ENCODE data around the gene HOXB1.
A peak's percentile ranks its signal among the peaks of the same experiment; 100 is the strongest.
"Not testable (repeated sequence)": the region's sequence is repeated elsewhere in the genome, so short reads cannot be mapped to it uniquely, and the experiment has no call there.

The HOXB1 gene

DNA sequence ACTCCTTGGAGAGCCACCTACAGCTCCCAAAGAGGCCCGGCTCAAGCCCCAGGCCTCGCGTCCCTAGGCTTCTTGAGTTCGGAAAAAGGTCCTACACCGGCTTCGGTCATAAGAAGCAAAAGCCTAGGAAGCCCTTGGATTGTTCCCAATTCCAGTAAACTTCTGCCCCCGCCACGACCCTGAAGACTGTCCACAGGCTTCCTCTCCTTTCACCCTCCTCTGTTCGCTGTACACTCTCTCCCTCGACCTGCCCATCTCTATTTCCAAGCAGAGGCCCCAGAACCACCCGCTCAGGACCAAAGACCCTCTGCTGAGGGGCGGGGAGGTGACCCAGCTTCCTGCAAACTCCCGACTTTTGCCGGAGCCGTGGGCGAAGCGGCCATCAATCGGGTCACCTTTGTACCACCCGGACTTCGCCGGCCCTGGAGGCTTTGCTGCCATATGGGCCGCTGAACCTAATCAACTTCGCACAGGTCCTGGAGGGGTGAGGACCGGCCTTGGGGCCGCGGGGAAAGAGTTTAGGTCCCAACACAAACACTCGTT is 11.4 kb upstream of the HOXB1 start:
- DNase-seq, result no peak

DNA sequence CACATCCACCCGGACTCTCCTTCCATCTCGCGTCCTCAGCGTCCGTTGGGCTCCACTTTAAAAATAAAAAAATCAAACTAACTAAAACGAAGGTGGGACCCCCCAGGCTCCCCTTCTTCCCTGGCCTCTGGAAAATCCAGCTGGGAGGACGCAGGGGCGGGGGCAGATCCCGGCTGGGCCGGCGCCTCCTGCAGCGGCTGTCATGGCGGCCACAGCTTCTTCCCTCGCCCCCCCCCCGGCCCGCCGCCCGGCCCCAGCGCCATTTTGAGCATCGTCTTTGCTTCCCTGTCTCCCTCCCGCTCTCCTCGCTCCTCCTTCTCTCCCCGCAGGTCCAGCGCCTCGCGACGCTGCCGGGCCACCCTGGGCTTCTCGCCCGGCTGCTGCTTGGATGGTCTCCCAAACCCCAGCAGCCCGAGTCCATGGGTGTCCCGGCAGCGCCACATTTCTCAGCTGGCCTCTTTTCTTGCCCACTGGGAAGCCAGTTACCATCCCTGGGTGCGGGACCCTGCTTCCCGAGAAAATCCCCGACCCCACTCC is 10.8 kb upstream of the HOXB1 start:
- no peak for DNase-seq

DNA sequence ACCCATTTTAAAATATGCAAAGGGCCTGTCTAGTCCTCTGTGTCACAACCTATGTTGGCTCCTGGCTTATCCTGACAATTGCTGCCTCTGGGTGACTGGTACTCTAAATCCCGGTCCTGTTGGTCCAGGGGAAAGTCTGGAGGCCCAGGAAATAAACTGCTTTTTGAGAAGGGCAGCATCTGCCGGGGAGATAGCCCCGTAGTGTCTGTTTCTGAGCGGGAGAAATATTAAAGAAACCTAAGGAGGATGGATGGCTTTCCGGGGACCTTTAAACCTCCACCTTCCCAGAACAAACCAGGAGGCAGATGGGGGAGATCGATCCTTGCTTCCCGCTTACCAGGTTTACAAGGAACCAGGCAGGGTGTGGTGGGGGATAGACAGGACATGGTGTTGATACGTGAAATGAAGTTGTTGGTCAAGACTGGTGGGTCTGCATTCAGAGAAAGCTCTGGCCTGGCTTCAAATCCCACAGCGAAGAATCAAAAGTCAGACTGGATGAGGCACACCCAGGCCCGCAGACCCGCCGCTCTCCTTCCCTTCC is 10.3 kb upstream of the HOXB1 start:
- no peak for DNase-seq

DNA sequence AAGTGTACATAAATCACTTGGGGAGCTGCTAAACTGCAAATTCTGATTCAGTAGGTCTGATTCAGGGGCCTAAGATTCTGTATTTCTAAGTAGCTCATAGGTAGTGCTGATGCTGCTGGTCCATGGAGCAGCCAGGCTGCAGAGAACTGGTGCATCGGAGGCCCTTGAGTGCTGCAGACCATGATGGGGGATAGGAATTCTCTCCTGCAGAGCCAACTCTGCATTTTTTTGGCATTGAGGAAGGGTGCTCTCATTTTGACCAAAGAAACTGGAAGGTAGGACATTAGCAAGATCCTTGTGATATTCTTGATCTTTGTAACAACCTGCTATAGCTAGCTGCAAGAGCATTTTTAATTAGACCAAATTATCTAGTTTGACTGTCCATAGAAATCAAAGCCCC is 9.4 kb upstream of the HOXB1 start:
- DNase-seq, result no peak

DNA sequence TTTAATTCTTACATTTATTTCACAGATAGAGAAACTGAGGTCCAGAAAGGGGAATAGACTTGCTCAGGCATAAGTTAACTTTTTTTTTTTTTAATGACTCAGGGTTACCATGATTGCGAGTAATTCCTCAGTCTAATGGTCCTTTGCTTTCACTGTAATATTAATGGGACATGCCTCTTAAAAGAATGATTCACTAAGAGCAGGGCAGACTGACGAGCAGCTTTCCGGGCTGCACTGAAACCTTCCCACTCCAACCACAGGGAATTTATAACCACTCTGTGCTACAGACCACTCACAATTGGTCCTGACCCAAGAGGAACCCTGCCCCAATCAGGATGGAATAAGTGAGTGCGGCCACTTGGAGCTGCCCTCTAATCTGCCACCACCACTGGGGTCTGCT is 8.4 kb upstream of the HOXB1 start:
- no peak for DNase-seq

DNA sequence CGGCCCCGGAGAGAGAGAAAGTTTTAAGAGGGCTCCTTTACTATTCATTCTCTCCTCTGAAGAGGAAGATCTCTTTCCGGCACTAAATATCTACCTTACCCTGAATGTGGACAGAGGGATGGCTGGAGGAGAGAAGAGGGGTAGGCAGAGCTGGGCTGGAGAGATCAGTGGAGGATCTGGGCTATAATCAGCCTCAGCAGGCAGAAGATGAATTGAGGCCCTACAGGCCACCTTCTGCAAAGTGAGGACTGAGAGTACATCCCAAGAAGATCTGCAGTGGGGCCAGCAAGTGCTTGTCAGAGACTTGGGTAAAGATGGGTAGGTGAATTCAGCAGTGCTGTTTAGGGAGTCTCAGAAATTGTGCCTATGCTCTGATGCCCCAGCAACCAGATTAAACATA is 6.5 kb upstream of the HOXB1 start:
- no peak for DNase-seq

DNA sequence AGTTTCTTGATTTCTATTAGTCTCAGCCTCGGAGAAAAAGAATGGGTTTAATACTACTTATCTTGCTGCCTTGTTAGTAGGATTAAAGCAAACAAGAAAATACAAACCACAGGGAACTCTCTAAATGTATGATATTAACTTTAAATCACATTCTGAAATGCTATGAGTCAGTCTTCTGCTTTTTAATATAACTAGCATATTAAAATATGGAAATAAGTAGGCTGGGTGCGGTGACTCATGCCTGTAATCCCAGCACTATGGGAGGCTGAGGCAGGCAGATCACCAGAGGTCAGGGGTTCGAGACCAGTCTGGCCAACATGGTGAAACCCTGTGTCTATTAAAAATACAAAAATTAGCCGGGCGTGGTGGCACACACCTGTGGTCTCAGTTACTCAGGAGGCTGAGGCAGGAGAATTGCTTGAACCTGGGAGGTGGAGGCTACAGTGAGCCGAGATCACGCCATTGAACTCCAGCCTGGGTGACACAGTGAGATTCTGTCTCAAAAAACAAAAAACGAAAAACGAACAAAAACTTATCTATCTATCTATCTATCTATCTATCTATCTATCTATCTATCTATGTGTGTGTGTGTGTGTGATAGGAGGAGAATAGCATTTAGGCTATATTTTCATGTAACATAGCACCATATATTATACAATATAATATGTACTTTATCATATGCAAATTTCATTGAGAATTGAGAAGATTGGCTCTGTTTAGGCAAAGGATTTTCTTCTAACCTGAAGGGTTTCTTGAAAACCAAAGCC is 5.2 kb upstream of the HOXB1 start:
- DNase-seq, result not testable (repeated sequence)

DNA sequence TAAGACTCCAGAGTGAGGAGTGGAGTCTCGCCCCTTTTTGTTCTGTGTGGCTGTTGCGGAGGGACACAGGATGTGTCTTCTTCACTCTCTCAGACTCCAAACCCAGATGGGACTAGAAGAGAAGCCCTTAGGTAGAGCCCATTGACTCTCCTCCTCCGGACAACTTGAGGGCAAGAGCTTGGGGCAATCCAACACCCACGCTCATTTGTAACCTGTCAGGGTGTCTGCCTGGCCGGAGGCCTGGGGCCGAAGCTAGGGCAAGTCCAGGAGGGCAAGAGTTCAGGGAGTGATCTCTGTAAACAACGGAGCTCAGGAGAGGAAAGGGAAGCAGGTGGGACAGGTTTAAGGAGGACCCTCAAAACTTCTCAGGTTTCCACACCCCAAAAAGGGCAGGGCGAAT is 1.4 kb upstream of the HOXB1 start:
- DNase-seq, result no peak

DNA sequence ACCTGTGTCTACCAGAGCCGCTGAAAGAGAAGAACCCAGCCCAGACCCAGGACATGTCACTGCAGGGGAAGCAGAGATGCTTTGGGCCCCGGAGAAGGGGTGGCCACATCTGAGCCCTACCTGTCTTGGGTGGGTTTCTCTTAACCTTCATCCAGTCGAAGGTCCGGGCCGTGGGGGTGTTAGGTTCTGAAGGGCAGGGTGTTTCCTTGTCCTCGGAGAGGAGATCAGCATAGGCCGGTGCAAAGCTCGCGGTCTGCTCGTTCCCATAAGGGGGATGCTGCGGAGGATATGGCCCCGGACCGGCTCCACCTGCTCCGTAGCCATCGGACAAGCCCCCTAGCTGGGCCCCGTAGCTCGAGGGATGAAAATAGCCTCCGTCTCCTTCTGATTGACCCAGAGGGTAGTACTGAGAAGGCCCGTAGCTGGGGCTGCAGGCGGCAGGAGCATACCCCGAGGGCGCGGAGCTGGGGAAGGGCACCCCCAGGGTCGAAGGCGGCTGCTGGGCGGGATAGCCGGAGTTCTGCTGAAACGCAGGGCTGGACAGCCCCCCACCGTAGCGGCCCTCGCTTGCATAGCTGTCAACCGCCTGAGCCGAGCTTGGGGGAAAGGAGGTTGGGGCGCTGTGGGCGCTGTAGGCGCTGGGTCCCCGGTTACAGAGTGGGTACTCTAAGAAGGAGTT is 464 bp downstream of the HOXB1 start:
- no peak for DNase-seq

DNA sequence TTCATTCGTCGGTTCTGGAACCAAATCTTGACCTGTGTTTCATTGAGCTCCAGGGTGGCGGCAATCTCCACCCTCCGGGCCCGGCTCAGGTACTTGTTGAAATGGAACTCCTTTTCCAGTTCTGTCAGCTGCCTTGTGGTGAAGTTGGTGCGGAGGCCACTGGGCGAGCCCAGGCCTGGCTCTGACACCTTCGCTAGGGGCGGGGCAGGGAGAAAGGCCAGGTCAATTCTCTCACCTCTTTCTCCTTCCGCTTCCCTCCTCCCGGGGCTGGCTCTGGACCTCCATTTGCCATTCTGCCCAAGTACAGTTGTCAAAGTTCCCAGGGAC is 1.2 kb downstream of the HOXB1 start:
- DNase-seq, result no peak

DNA sequence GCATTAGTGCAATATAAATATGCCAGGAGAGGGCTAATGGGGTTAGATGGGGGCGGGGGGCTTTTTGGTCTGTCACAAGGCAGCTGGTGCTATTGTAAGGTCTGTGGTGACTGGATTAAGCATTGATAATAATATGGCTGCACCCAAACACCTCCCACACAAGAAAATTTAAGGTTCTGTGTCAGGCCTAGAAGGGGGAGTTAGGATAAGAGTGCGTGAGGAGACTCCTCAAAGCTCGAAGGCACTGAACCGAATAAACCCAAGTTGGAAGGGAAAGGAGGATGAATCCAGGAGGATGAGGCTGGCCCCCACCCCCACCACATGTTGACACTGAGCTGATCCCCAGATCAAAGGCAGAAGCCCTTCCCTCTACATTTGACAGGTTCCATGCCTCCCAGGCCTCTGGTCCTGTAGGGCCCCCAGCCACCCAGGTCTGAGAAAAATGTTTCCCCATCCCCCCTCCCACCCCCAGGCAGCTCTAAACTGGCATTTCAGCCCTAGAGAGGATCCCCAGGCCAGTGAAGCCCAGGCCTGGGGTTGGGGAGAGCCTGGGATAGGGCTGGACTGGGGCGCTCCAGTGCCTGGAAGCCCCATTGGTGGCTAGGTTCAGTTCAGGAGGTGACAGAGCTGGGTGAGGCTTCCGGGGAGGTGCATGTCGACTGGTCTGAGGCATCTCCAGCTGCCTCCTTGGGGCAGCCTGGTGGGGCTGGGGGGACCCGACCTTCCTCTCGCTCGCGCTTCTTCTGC is 1.7 kb downstream of the HOXB1 start:
- no peak for DNase-seq

DNA sequence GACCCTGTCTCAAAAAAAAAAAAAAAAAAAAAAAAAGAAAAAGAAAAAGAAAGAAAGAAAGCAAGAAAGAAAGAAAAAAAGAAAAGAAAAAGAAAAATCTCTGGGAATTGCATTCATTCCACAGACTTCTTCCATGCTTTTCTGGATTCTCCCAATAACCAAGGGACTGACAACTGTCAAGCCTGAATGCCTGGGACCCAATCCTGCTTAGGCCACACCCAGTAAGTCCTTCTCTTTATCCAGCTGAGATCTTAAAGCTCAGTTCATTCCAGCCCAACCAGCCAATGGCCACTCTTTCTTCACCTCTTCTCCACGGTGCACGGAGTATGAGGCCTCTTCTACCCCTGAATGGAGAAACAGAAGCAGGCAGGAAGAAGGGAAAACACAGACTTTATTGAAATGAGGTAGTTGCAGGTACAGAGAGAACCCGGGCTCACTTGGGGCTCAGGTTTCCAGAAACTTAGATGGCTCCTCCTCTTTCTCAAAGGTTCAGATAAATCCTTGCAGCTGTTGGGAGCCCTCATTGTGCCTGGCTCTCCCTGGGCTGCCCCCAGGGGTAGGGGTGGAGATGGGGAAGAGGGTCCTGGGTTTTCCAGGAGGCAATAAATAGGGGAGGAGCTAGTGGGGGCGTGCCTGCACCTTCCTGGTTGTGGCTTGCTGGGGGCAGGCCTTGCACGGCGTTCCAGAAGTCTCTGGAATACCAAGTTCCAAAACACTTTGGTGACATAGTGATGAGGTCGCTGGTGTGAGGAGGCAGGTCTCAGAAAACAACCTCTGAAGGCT is 2.5 kb downstream of the HOXB1 start:
- no peak for DNase-seq

DNA sequence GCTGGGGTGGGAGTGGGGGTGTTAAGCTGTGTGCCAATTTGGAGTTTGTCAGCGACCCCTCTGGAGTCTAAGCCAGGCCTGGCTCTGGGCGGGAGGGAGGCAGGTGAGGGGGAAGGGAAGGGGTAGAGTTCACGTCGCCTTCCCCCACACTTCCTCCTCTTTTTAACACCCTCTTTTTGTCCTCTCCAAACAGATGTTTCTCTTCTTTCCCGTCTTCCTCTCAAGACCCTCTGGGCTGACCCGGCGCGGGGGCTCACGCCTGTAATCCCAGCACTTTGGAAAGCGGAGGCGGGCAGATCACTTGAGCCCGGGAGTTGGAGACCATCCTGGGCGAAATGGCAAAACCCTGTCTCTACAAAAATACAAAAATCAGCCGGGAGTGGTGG is 3.3 kb downstream of the HOXB1 start:
- DNase-seq, result no peak

DNA sequence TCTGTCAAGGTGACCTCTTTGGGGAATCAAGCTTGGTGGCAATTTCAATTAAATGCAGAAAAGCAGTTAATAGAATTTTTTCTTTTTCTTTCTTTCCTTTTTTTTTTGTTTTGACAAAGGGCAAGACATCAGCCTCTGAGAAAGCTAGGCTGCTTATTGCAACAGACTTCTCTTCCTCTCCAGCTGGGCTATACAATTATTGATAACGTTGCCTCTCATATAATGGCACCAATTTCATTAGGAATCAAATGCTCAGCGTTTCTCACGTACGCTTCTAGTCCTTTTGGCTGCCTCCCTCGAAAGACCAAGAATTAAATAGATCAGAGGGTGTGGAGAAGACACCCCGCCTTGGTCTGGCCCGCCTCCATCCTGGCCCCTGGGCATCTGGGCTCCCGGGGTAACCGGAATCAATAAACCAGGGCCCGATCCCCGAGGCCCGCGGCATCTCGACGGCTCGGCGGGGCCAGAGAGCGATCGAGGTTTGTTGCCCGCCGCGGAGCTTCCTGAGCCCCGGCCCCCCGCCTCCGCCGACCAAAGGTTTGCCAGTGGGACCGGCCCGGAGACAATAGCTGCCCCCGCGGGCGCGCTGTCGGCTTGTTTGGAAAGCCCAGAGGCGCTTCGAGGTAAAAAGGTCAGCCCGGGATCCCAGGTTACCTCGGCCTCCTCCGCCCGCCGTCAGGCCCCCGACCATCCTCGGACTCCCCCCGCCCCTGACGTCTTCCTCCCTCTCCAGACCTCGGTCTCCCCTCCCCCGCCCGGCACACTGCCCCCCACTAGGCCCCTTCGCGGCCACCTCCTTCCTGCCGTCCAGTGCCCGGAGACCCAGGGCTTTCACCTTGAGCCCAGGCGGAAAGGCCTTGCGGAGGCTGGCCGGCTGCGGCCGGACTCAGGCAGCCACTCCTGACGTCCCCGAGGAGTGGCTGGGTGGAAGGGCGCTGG is 3.9 kb downstream of the HOXB1 start:
- DNase-seq, result no peak

DNA sequence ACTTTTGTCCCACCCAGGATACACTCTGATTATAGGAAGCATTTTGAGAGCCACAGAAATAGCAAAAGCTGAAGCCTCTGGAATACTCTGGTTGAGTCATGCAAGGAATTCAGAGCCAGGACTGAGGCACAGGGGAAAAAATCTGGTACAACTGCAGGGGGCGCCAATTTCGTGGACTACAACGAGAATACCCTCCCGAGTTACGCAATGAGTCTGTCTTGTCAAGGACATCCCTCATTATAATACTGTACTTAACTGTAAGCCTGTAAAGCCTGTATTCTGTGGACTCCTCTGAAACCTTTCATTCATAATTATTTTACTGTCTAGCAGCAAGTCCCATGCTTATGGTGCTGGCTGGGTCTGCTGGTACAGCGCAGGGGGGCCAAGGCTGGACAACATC is 7.8 kb downstream of the HOXB1 start:
- DNase-seq, result no peak

DNA sequence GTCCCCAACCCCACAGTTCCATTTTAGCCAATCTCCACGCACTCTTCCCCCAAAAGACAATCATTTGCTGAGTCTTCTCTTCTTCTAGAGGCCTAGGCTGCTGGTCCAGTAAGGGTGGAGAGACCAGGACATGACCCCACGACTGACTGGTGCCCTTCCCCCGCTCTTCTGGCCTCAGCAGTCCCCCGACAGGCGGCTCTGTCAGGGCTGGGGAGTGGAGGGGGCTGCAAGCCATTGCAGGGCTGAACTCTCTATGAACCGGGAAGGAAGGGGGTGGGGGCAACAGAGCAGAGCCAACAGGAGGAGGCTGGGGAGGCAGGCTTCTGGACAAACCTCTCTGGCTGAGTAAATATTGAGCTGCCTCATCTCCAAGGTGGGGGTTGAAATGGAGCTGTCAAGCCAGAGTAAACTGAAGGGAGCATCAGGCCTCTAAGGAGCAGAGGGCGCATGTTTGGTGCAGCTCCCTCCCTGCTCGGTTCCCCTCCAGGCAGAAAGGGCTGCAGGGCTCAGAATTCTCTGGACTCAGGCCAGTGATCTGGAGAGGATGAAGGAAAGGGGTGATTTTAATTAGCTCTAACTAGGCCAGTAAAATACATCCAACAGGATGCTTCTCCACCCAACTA is 8.7 kb downstream of the HOXB1 start:
- DNase-seq, result peak; percentile 85

DNA sequence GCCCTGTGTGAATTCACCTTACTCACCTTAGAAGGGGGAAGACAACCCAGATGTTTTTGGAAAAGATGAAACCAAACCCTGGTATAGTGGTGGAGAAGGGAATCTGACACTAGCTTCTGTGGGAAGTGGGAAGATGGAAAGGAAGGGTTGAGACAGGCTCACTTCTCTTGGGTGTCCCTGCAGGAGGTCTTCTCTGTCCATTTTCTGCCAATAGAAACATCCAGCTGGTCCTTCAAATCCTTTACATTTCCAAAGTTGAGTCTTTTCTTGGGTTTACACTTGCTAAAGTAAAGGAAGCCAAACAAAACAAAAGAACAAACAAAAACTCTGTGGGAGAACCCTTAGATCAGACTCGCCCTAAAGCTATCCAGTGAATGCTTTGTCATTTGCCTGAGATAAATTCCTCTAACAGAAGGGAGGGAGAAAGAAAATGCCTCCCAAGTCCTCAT is 10.2 kb downstream of the HOXB1 start:
- no peak for DNase-seq

DNA sequence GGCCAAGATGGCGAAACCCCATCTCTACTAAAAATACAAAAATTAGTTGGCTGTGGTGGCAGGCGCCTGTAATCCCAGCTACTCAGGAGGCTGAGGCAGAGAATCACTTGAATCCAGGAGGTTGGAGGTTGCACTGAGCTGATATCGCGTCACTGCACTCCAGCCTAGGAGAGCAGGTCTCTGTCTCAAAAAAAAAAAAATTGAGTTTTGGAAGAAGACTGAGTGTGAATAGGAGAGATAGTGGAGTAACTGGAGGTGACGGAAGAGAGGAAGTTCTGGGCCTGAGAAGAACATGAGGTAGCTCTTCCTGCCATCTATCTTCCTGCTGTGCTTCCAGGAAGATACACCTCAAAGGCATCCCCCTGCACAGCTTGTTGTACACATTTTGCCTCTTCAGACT is 11.4 kb downstream of the HOXB1 start:
- no peak for DNase-seq

DNA sequence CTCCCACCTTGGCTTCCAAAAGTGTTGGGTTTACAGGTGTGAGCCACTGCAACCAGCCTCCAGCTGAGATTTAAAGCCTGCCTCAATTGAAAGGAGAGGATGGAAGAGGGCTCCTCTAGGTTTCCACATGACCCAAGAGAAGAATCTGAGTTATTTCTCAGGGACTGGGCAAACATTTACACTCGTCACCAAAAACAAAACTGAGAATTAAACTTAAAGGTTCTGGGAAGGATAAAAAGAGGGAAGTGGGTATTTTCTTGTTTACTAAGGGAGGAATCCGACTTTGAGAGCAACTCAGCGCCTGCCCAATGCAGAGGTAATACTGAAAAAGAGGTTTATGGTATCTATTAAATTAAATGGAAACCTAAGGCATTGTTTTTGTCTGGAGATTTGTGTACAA is 13.3 kb downstream of the HOXB1 start:
- no peak for DNase-seq

Measured in NCI-H510A (cell line).